Thyroid gland (tissue), 4 donors: ENCODE data around the gene TMEM43. TPM values are rescaled to one million over a fixed set of nuclear protein-coding genes. Genes with fewer than 3 reads are reported as not detected.
"Not testable (repeated sequence)": the region's sequence is repeated elsewhere in the genome, so short reads cannot be mapped to it uniquely, and the experiment has no call there.

Source experiments
- DNase-seq, 2 donors: peaks; one replicate each; pipeline ENCODE4 v3.0.0-alpha.2; 2019
- H3K27ac ChIP-seq, 3 donors: fragments of 200-600 bp; sonication (generic); 1 replicate in 2 of 3; 2 replicates in 1 of 3; pipeline ENCODE4 v1.5.1; 2016 to 2019; ENCODE audit warnings: mild to moderate bottlenecking in 1 of 3, moderate library complexity in 1 of 3
- H3K27me3 ChIP-seq: fragments of 200-600 bp; sonication (generic); one replicate; pipeline ENCODE4 v1.5.1; 2019
- H3K36me3 ChIP-seq, 2 donors: fragments of 200-600 bp; sonication (generic); one replicate each; pipeline ENCODE4 v1.5.1; 2016 to 2019
- H3K4me1 ChIP-seq, 2 donors: fragments of 200-600 bp; sonication (generic); one replicate each; pipeline ENCODE4 v1.5.1; 2017 to 2019
- H3K4me3 ChIP-seq, 3 donors: fragments of 200-600 bp; sonication (generic); replicated peaks in 1 of 3; 1 replicate in 2 of 3; 2 replicates in 1 of 3; pipeline ENCODE4 v1.5.1; 2016; ENCODE audit warnings: mild to moderate bottlenecking in 1 of 3
- H3K9me3 ChIP-seq: fragments of 200-600 bp; sonication (generic); one replicate; pipeline ENCODE4 v1.5.1; 2017
- CTCF ChIP-seq, 6 experiments: fragments of 200-600 bp in 3 of 6; fragments of 450-650 bp in 3 of 6; sonication (generic) in 3 of 6; IDR thresholded peaks; one replicate each; pipeline ENCODE4 v1.5.1; 2016 to 2019; ENCODE audit warnings: antibody characterized with exemption in 6 of 6, mild to moderate bottlenecking in 2 of 6, inconsistent platforms in 1 of 6, moderate library complexity in 1 of 6
- POLR2A ChIP-seq, 2 donors: fragments of 450-650 bp; IDR thresholded peaks; one replicate each; pipeline ENCODE4 v1.6.1; 2017; ENCODE audit warnings: antibody characterized with exemption in 2 of 2, mild to moderate bottlenecking in 2 of 2, moderate library complexity in 1 of 2
- WGBS, 2 donors: methylation state at CpG; one replicate each; pipeline ENCODE4 v1.1.5; 2017; 5-methylcytosine and 5-hydroxymethylcytosine counted together
- intact Hi-C: fragments of 100-400 bp; cut with DNase I; formaldehyde crosslinking; loops from one replicate; pipeline ENCODE4 v1.15.1; 2023
- total RNA-seq, 4 donors: library from RNA; depleted of rRNA; stranded (reverse); fragments of >200 nt; gene quantifications; one replicate each; pipeline ENCODE4 v1.2.3, GENCODE V29; 2016

TMEM43 gene
- total RNA-seq, 4 donors from 2014 or later, result 69.6 to 109 (median 90.3) TPM

- WGBS, 2 donors, result 96 to 100% methylated on average over 2 of the region's 2 CpGs
- no peak for TF ChIP-seq POLR2A (IDR thresholded peaks at IDR 0.05)
- TF ChIP-seq CTCF (IDR thresholded peaks at IDR 0.05), result no peak
- Histone ChIP-seq H3K27me3 (no peaks in the 10 kb centered on the region), H3K4me3 (no peak overlapping the region), H3K27ac (no peak overlapping the region), H3K4me1 (peaks cover 10 to 14% of the 10 kb centered on the region in 2 donors), H3K9me3 (no peaks in the 10 kb centered on the region), H3K36me3 (peaks cover 8 to 16% of the 10 kb centered on the region in 2 donors)
- no peak for DNase-seq
- intact Hi-C loops, result loop anchor here (10.0 kb wide), 1 partner anchor 55 kb away; the partner anchor contains the start of genes LSM3 and XPC
Measured at GRCh38 chr3:14119651-14120050, 5.2 kb upstream of the TMEM43 start.

DNA sequence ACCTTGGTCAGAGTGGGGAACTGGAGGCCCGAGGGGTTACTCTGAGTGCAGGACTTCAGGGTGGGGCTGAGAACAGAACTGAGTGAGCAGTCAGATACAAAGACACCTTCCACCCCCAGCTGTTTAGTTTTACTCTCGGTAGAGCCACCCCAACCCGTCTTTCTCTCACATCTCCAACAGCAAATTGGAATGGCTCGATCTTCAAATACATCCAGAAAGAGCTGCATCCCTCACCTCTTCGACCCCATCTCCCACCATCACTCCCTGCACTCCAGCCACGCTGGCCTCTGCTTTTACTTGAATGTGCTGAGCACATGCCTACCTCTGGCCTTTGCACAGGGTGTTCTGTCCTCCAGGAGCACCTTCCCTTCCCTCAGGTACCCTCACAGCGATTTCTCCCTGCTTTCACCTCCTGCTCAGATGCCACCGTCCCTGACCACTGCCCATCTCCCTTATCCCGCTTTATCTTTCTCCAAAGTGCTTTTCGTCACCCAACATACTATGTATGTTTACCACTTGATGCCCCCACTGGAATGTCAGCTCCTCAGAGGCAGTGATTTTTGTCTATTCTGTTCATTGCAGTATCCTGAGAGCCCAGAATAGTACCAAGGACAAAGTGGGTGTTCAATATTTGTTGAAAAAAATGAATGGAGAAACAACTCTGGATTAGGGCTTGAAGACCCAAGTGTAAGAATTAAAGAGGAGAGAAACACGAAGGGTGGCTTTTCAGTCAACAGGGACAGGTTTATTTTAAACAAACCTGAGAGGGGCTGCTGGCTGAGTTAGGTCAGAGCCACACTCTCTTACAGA is 4.5 kb upstream of the TMEM43 start:
- H3K4me3 ChIP-seq, result no peak overlapping the region
- DNase-seq, result no peak
- intact Hi-C loops, result loop anchor here (10.0 kb wide), 1 partner anchor 54 kb away; the partner anchor contains the start of genes LSM3 and XPC
- TF ChIP-seq CTCF (IDR thresholded peaks at IDR 0.05) (no peak), POLR2A (IDR thresholded peaks at IDR 0.05) (no peak)
- H3K36me3 ChIP-seq, result peaks cover 2 to 9% of the 10 kb centered on the region in 2 donors
- H3K27ac ChIP-seq, result no peak overlapping the region
- 93 to 95% methylated on average over 11 of the region's 11 CpGs for WGBS, 2 donors
- no peaks in the 10 kb centered on the region for H3K9me3 ChIP-seq
- H3K27me3 ChIP-seq, result no peaks in the 10 kb centered on the region
- peaks cover 10 to 14% of the 10 kb centered on the region in 2 donors for H3K4me1 ChIP-seq

DNA sequence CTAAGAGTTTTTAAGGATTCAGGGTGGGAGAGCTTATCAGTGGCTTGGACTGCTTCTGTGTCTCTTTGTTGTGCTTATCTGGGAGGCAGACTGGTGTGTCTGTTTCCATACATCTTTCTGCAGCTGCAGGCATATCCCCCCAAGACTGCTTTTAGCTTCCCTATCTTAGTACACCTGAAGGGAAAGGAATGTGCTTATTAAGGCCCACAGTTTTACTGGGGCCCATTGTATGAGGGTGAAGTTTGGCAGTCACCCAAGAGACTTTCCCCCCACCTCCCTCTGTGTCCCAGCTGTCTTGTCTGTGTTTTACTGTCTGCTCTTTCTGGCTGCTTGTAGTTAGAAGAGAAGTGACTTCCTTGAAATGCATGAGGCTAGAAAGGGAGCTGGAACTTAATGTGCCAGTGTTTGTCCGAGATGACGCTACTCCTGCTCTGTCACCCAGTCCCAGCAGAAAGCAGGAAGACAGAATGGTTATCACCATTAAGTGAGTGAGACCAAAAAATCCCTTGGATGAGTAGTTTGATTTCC is 3.9 kb upstream of the TMEM43 start:
- WGBS, 2 donors, result 97 to 98% methylated on average over 2 of the region's 2 CpGs
- not testable (repeated sequence) for H3K36me3 ChIP-seq, DNase-seq, H3K4me3 ChIP-seq, H3K27me3 ChIP-seq, H3K27ac ChIP-seq, H3K9me3 ChIP-seq
- H3K4me1 ChIP-seq, result peaks cover 15 to 17% of the 10 kb centered on the region in 2 donors
- intact Hi-C loops, result loop anchor here (10.0 kb wide), 1 partner anchor 54 kb away; the partner anchor contains the start of genes LSM3 and XPC

DNA sequence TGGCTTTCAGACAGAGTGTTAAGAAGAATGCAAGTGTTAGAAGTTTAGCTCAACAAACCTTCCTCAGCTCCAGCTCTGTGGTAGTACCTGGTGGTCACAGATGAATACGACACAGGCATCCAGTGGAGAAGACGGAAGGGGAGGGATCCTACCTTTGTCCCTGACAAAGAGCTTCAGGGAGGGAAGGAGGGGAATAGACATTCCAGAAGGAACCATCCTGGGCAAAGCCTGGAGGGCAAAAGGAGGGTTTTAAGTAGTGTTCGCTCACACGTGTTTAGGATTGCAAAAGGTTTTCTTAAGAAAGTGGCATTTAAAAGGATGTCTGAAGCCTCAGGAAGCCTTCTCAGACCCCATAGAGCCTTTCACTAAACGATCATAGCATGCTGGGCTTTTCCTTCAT is 3.0 kb upstream of the TMEM43 start:
- WGBS, 2 donors, result 90 to 93% methylated on average over 5 of the region's 5 CpGs
- Histone ChIP-seq H3K4me1 (peaks cover 23 to 26% of the 10 kb centered on the region in 2 donors), H3K36me3 (no peaks in the 10 kb centered on the region), H3K4me3 (no peak overlapping the region), H3K9me3 (no peaks in the 10 kb centered on the region), H3K27me3 (no peaks in the 10 kb centered on the region), H3K27ac (no peak overlapping the region)
- intact Hi-C loops, result loop anchor here (10.0 kb wide), 1 partner anchor 53 kb away; the partner anchor contains the start of genes LSM3 and XPC
- no peak for TF ChIP-seq CTCF (IDR thresholded peaks at IDR 0.05)
- no peak for DNase-seq

- no peak for TF ChIP-seq CTCF (IDR thresholded peaks at IDR 0.05)
- TF ChIP-seq POLR2A (IDR thresholded peaks at IDR 0.05), result no peak
- Histone ChIP-seq H3K4me1 (peaks cover 26 to 30% of the 10 kb centered on the region in 2 donors), H3K4me3 (no peak overlapping the region), H3K27me3 (no peaks in the 10 kb centered on the region), H3K36me3 (no peaks in the 10 kb centered on the region), H3K27ac (no peak overlapping the region), H3K9me3 (no peaks in the 10 kb centered on the region)
- DNase-seq, result no peak
- WGBS, 2 donors, result 86 to 89% methylated on average over 3 of the region's 3 CpGs
- intact Hi-C loops, result loop anchor here (10.0 kb wide), 1 partner anchor 52 kb away; the partner anchor contains the start of genes LSM3 and XPC
Measured at GRCh38 chr3:14122301-14122700, 2.6 kb upstream of the TMEM43 start.
